ENCODE results near the gene PLD3.

- TF ChIP-seq CTCF (IDR thresholded peaks at IDR 0.05) = no peak
- TF ChIP-seq POLR2A (IDR thresholded peaks at IDR 0.05) = no peak
These were observed 44.7 kb upstream of the PLD3 start for GRCh38 chr19:40303765-40304164.

Measured in body of pancreas (tissue), 4 donors.